ENCODE results near the gene CAPZB. TPM values are rescaled to one million over a fixed set of nuclear protein-coding genes. Genes with fewer than 3 reads are reported as not detected.

The CAPZB gene
- polyA plus RNA-seq, 1 of the 3 experiments (the other 2 are of a cell fraction): 122 TPM

- H3K27me3 ChIP-seq (ENCODE audit: insufficient read depth): no peaks in the 10 kb centered on the region
- 69% methylated on average over 10 of the region's 13 CpGs for WGBS (ENCODE audit: low lambda C conversion rate)
- H3K9me3 ChIP-seq: no peaks in the 10 kb centered on the region
- H2AFZ ChIP-seq (ENCODE audit: low read depth): no peak overlapping the region
- peaks cover 0 to 11% of the 10 kb centered on the region in 2 experiments for H3K36me3 ChIP-seq (replicated peaks in 1 of 2; ENCODE audit: control insufficient read depth in 1 of 2, insufficient read depth in 2 of 2, low read length in 1 of 2)
- H3F3A ChIP-seq (replicated peaks; ENCODE audit: insufficient read depth): no peaks in the 10 kb centered on the region
- H4K20me1 ChIP-seq (ENCODE audit: insufficient read depth): peaks cover 60% of the 10 kb centered on the region
- peaks cover 47% of the 10 kb centered on the region for H3K79me2 ChIP-seq (ENCODE audit: insufficient read depth)
- peak overlapping the region in 1 of 2 experiments; percentile 98; a peak in 2 of 4 replicates for H3K27ac ChIP-seq (ENCODE audit: low read depth in 2 of 2, low read length in 1 of 2)
- peaks cover 0 to 62% of the 10 kb centered on the region in 2 experiments; a peak in 2 of 4 replicates for H3K4me1 ChIP-seq (ENCODE audit: control insufficient read depth in 1 of 2, insufficient read depth in 2 of 2, low read depth in 1 of 2, low read length in 1 of 2)
- H3K4me3 ChIP-seq (ENCODE audit: low read depth in 2 of 2, low read length in 1 of 2): no peak overlapping the region
- DNase-seq: peak; percentile 64
- CTCF ChIA-PET: interaction anchor here (1.0 to 11.6 kb wide), 5 partner anchors 25 to 295 kb away, joined by 3 to 93 read pairs (median 6); no protein-coding TSS in a partner anchor
- H3K4me2 ChIP-seq: no peak overlapping the region
- H3K9me2 ChIP-seq: no peaks in the 10 kb centered on the region
- POLR2A ChIA-PET: interaction anchor here (0.6 kb wide), 1 partner anchor 348 kb away, joined by 3 read pairs; no protein-coding TSS in a partner anchor
- no peak overlapping the region for H3K9ac ChIP-seq
- TF ChIP-seq GATA2 (CRISPR knock-in tag; IDR thresholded peaks at IDR 0.05): peak; percentile 48
- no peak for TF ChIP-seq RCOR1 (IDR thresholded peaks at IDR 0.05; ENCODE audit: low read length)
- TF ChIP-seq CTCF (IDR thresholded peaks at IDR 0.05): no peak
- 0 out of 2 replicates have a peak, but pooled peaks have one; percentile 29 for TF ChIP-seq MXI1 (IDR thresholded peaks at IDR 0.05; ENCODE audit: low read depth, low read length)
Observed at GRCh38 chr1:19367584-19368041, 117.7 kb downstream of the CAPZB start.

GRCh38 chr1:19366599-19367536 lies 118.5 kb downstream of the CAPZB start:
- Histone ChIP-seq H3K9ac (no peak overlapping the region), H3F3A (replicated peaks; ENCODE audit: insufficient read depth) (no peaks in the 10 kb centered on the region), H3K36me3 (replicated peaks in 1 of 2; ENCODE audit: control insufficient read depth in 1 of 2, insufficient read depth in 2 of 2, low read length in 1 of 2) (peaks cover 0 to 11% of the 10 kb centered on the region in 2 experiments), H3K27ac (ENCODE audit: low read depth in 2 of 2, low read length in 1 of 2) (peak overlapping the region in 1 of 2 experiments; percentile 98; a peak in 2 of 4 replicates), H3K4me1 (ENCODE audit: control insufficient read depth in 1 of 2, insufficient read depth in 2 of 2, low read depth in 1 of 2, low read length in 1 of 2) (peaks cover 0 to 55% of the 10 kb centered on the region in 2 experiments; a peak in 2 of 4 replicates), H3K79me2 (ENCODE audit: insufficient read depth) (peaks cover 47% of the 10 kb centered on the region), H3K4me2 (no peak overlapping the region), H3K4me3 (ENCODE audit: low read depth in 2 of 2, low read length in 1 of 2) (no peak overlapping the region), H3K9me2 (no peaks in the 10 kb centered on the region), H3K9me3 (no peaks in the 10 kb centered on the region), H3K27me3 (ENCODE audit: insufficient read depth) (no peaks in the 10 kb centered on the region), H4K20me1 (ENCODE audit: insufficient read depth) (peaks cover 68% of the 10 kb centered on the region), H2AFZ (ENCODE audit: low read depth) (no peak overlapping the region)
- CTCF ChIA-PET: interaction anchor here (1.0 to 11.6 kb wide), 4 partner anchors 24 to 295 kb away, joined by 3 to 93 read pairs (median 4); no protein-coding TSS in a partner anchor
- no peak for DNase-seq
- WGBS (ENCODE audit: low lambda C conversion rate): 95% methylated on average over 17 of the region's 18 CpGs
- POLR2A ChIA-PET: interaction anchor here (0.6 kb wide), 1 partner anchor 349 kb away, joined by 3 read pairs; no protein-coding TSS in a partner anchor
- TF ChIP-seq EZH2phosphoT487 (IDR thresholded peaks at IDR 0.05; ENCODE audit: borderline replicate concordance, low read depth): no peak
- TF ChIP-seq RCOR1 (IDR thresholded peaks at IDR 0.05; ENCODE audit: low read length): no peak
- no peak for TF ChIP-seq TCF12 (IDR thresholded peaks at IDR 0.05)
- TF ChIP-seq RXRA (IDR thresholded peaks at IDR 0.05; ENCODE audit: borderline replicate concordance, low read depth): no peak
- TF ChIP-seq RFX5 (IDR thresholded peaks at IDR 0.05; ENCODE audit: low read length): no peak
- TF ChIP-seq FOXM1 (IDR thresholded peaks at IDR 0.05; ENCODE audit: low read depth): no peak
- TF ChIP-seq FOSL2 (IDR thresholded peaks at IDR 0.05; ENCODE audit: borderline replicate concordance, low read depth): no peak
- TF ChIP-seq YY1 (IDR thresholded peaks at IDR 0.05; ENCODE audit: low read depth): no peak
- TF ChIP-seq SIN3A (IDR thresholded peaks at IDR 0.05; ENCODE audit: borderline replicate concordance, low read depth, low read length): no peak
- no peak for TF ChIP-seq GABPA (IDR thresholded peaks at IDR 0.05; ENCODE audit: low read depth)
- no peak for TF ChIP-seq MAX (IDR thresholded peaks at IDR 0.05; ENCODE audit: low read depth)

All from SK-N-SH (cell line).